Neural cell (in vitro differentiated cells): ENCODE measurements around the gene SH3YL1. TPM values are rescaled to one million over a fixed set of nuclear protein-coding genes. Genes with fewer than 3 reads are reported as not detected.

Source experiments
- H2AFZ ChIP-seq: fragments of 200-600, 300-800 bp; sonication (generic), shearing (Covaris generic); 2 replicates; pipeline ENCODE4 v1.6.0; 2014; ENCODE audit warnings: low read depth, mild to moderate bottlenecking, antibody characterized with exemption, low read length, moderate library complexity
- H3F3A ChIP-seq: fragments of 200-600 bp; shearing (Covaris generic); 2 replicates; pipeline ENCODE4 v1.6.1; 2016; ENCODE audit warnings: mild to moderate bottlenecking, moderate library complexity, mixed read lengths, antibody characterized with exemption, low read length; ENCODE audit not compliant: insufficient read depth, poor library complexity, severe bottlenecking
- H3K27ac ChIP-seq: fragments of 200-600, 300-800 bp; sonication (generic), shearing (Covaris generic); 2 replicates; pipeline ENCODE4 v1.5.1; 2014; ENCODE audit warnings: mild to moderate bottlenecking, low read length, moderate library complexity
- H3K27me3 ChIP-seq: fragments of 300-800, 200-600 bp; sonication (generic), shearing (Covaris generic); 2 replicates; pipeline ENCODE4 v1.6.0; 2014; ENCODE audit warnings: mild to moderate bottlenecking, low read depth, low read length, moderate library complexity; ENCODE audit not compliant: insufficient read depth
- H3K36me3 ChIP-seq: fragments of 300-800, 200-600 bp; sonication (generic), shearing (Covaris generic); 2 replicates; pipeline ENCODE4 v1.5.1; 2014; ENCODE audit warnings: mild to moderate bottlenecking, antibody characterized with exemption, low read length, moderate library complexity; ENCODE audit not compliant: insufficient read depth
- H3K4me2 ChIP-seq: fragments of 300-800, 200-600 bp; sonication (generic), shearing (Covaris generic); 2 replicates; pipeline ENCODE4 v1.6.0; 2014; ENCODE audit warnings: mild to moderate bottlenecking, low read length
- H3K4me3 ChIP-seq: fragments of 300-800, 200-600 bp; sonication (generic), shearing (Covaris generic); 2 replicates; pipeline ENCODE4 v1.5.1; 2014; ENCODE audit warnings: mild to moderate bottlenecking, low read length, moderate library complexity
- H3K79me2 ChIP-seq: fragments of 200-600 bp; shearing (Covaris generic); replicated peaks from 2 replicates; pipeline ENCODE4 v1.6.0; 2014; ENCODE audit warnings: mild to moderate bottlenecking, low read length, moderate library complexity; ENCODE audit not compliant: insufficient read depth
- H3K9ac ChIP-seq: fragments of 300-800, 200-600 bp; sonication (generic), shearing (Covaris generic); 2 replicates; pipeline ENCODE4 v1.6.1; 2016; ENCODE audit warnings: mild to moderate bottlenecking, low read length, mixed read lengths
- H3K9me2 ChIP-seq: fragments of 200-600 bp; shearing (Covaris generic); 2 replicates; pipeline ENCODE4 v1.6.1; 2016; ENCODE audit warnings: mild to moderate bottlenecking, low read length, mixed read lengths; ENCODE audit not compliant: insufficient read depth
- H3K9me3 ChIP-seq: fragments of 200-600, 300-800 bp; sonication (generic), shearing (Covaris generic); 2 replicates; pipeline ENCODE4 v1.6.1; 2016; ENCODE audit warnings: mild to moderate bottlenecking, mixed run types, low read length, moderate library complexity, mixed read lengths
- H4K20me1 ChIP-seq: fragments of 200-600 bp; shearing (Covaris generic); 2 replicates; pipeline ENCODE4 v1.6.1; 2016; ENCODE audit warnings: mild to moderate bottlenecking, mixed run types; ENCODE audit not compliant: insufficient read depth
- EP300 ChIP-seq: fragments of 450-650 bp; conservative IDR thresholded peaks from 2 replicates; pipeline ENCODE4 v1.6.1; 2014; ENCODE audit warnings: antibody characterized with exemption, mild to moderate bottlenecking, moderate library complexity; ENCODE audit not compliant: poor library complexity, severe bottlenecking
- EZH2 ChIP-seq: fragments of 200-600, 300-800 bp; shearing (Covaris generic), sonication (generic); IDR thresholded peaks from 2 replicates; pipeline ENCODE4 v1.6.1; 2014; ENCODE audit warnings: antibody characterized with exemption, low read length, borderline replicate concordance, mild to moderate bottlenecking; ENCODE audit not compliant: insufficient read depth, poor library complexity, severe bottlenecking
- MXI1 ChIP-seq: fragments of 450-650 bp; conservative IDR thresholded peaks from 2 replicates; pipeline ENCODE4 v1.6.1; 2014; ENCODE audit warnings: antibody characterized with exemption, mild to moderate bottlenecking; ENCODE audit not compliant: poor library complexity, severe bottlenecking
- POLR2AphosphoS5 ChIP-seq: IDR thresholded peaks from 2 replicates; pipeline ENCODE4 v1.6.1; 2012
- RAD21 ChIP-seq: fragments of 450-650 bp; conservative IDR thresholded peaks from 2 replicates; pipeline ENCODE4 v1.6.1; 2014; ENCODE audit warnings: antibody characterized with exemption, mild to moderate bottlenecking, moderate library complexity
- SMC3 ChIP-seq: fragments of 450-650 bp; conservative IDR thresholded peaks from 2 replicates; pipeline ENCODE4 v1.6.1; 2014; ENCODE audit warnings: antibody characterized with exemption, mild to moderate bottlenecking, moderate library complexity; ENCODE audit not compliant: poor library complexity
- TAF1 ChIP-seq: IDR thresholded peaks from 2 replicates; pipeline ENCODE4 v1.6.1; 2012; ENCODE audit warnings: low read depth
- polyA plus RNA-seq: library from polyadenylated mRNA; depleted of rRNA; stranded (reverse); fragments of >200 nt; gene quantifications from 2 replicates; pipeline ENCODE4 v1.2.3, GENCODE V29; 2014
- TF ChIP-seq, protein P1 (sequence below): fragments of 450-650 bp; IDR thresholded peaks from 2 replicates; pipeline ENCODE4 v1.5.1; 2014; ENCODE audit warnings: antibody characterized with exemption, mild to moderate bottlenecking, moderate library complexity; ENCODE audit not compliant: poor library complexity, severe bottlenecking
- TF ChIP-seq, protein P2 (sequence below): IDR thresholded peaks from 2 replicates; pipeline ENCODE4 v1.6.1; 2012; ENCODE audit warnings: borderline replicate concordance

The SH3YL1 gene
- polyA plus RNA-seq, 1 donor from 2014 or later: 70.6 TPM

DNA sequence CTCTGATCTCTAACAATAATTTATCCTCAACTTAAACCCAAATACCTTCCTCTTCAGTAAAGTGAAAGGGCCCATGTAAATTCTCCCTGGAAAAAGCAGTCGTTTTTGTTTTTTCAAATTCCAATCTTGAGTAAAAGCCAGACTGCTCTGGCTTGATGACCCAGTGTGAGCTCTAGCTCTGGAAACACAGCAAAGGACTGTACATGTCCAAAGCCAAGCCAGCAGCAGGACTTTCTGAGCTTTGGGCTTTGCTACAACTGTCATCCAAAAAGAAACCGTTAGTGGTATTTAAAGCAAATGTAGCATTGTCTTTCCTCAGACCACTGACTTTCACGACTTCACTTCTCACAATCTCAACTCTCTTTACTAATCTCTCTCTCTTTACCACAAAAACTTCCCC lies 25.4 kb downstream of the SH3YL1 start:
- TF ChIP-seq RAD21 (no peak), TAF1 (no peak), POLR2AphosphoS5 (no peak), SMC3 (no peak), MXI1 (no peak), EZH2 (no peak), EP300 (no peak)
- TF ChIP-seq, protein P1, sequence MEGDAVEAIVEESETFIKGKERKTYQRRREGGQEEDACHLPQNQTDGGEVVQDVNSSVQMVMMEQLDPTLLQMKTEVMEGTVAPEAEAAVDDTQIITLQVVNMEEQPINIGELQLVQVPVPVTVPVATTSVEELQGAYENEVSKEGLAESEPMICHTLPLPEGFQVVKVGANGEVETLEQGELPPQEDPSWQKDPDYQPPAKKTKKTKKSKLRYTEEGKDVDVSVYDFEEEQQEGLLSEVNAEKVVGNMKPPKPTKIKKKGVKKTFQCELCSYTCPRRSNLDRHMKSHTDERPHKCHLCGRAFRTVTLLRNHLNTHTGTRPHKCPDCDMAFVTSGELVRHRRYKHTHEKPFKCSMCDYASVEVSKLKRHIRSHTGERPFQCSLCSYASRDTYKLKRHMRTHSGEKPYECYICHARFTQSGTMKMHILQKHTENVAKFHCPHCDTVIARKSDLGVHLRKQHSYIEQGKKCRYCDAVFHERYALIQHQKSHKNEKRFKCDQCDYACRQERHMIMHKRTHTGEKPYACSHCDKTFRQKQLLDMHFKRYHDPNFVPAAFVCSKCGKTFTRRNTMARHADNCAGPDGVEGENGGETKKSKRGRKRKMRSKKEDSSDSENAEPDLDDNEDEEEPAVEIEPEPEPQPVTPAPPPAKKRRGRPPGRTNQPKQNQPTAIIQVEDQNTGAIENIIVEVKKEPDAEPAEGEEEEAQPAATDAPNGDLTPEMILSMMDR: no peak
- TF ChIP-seq, protein P2, sequence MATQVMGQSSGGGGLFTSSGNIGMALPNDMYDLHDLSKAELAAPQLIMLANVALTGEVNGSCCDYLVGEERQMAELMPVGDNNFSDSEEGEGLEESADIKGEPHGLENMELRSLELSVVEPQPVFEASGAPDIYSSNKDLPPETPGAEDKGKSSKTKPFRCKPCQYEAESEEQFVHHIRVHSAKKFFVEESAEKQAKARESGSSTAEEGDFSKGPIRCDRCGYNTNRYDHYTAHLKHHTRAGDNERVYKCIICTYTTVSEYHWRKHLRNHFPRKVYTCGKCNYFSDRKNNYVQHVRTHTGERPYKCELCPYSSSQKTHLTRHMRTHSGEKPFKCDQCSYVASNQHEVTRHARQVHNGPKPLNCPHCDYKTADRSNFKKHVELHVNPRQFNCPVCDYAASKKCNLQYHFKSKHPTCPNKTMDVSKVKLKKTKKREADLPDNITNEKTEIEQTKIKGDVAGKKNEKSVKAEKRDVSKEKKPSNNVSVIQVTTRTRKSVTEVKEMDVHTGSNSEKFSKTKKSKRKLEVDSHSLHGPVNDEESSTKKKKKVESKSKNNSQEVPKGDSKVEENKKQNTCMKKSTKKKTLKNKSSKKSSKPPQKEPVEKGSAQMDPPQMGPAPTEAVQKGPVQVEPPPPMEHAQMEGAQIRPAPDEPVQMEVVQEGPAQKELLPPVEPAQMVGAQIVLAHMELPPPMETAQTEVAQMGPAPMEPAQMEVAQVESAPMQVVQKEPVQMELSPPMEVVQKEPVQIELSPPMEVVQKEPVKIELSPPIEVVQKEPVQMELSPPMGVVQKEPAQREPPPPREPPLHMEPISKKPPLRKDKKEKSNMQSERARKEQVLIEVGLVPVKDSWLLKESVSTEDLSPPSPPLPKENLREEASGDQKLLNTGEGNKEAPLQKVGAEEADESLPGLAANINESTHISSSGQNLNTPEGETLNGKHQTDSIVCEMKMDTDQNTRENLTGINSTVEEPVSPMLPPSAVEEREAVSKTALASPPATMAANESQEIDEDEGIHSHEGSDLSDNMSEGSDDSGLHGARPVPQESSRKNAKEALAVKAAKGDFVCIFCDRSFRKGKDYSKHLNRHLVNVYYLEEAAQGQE: no peak
- Histone ChIP-seq H3K27me3 (no peaks in the 10 kb centered on the region), H3F3A (no peaks in the 10 kb centered on the region), H3K4me2 (no peak overlapping the region), H2AFZ (no peak overlapping the region), H3K9ac (no peak overlapping the region), H3K36me3 (peaks cover 13% of the 10 kb centered on the region), H3K9me3 (peaks cover 7% of the 10 kb centered on the region), H4K20me1 (no peaks in the 10 kb centered on the region), H3K27ac (no peak overlapping the region), H3K4me3 (no peak overlapping the region), H3K9me2 (no peaks in the 10 kb centered on the region), H3K79me2 (no peaks in the 10 kb centered on the region)

DNA sequence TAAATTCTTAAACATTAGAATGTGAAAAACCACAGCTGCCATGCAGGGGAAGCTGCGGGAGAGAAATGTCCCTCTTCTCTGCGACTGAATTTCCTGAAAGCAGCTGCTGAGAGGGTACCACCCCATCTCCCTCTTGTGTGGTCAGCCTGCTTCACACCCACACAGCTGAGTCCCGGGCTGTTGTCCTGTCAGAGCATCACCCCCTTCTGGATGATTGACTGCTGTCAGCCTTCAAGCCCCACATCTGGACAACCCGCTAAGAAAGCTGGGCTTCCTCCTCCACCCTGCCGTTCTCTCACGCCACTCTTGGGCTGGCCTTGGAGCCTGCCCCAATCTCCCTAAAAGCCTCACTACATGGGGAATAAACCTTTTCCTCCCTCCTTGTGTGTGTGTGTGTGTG lies 26.0 kb downstream of the SH3YL1 start:
- H3F3A ChIP-seq: no peaks in the 10 kb centered on the region
- H3K4me3 ChIP-seq: no peak overlapping the region
- peaks cover 4% of the 10 kb centered on the region for H3K9me3 ChIP-seq
- H3K27ac ChIP-seq: no peak overlapping the region
- no peaks in the 10 kb centered on the region for H3K9me2 ChIP-seq
- H3K9ac ChIP-seq: no peak overlapping the region
- H2AFZ ChIP-seq: no peak overlapping the region
- H4K20me1 ChIP-seq: no peaks in the 10 kb centered on the region
- no peaks in the 10 kb centered on the region for H3K27me3 ChIP-seq
- H3K36me3 ChIP-seq: peaks cover 8% of the 10 kb centered on the region
- H3K4me2 ChIP-seq: no peak overlapping the region
- H3K79me2 ChIP-seq: no peaks in the 10 kb centered on the region
- TF ChIP-seq POLR2AphosphoS5 (no peak), EP300 (no peak), RAD21 (no peak), TAF1 (no peak)
- TF ChIP-seq, protein P1: no peak
